ENCODE results near the gene EXOC6B.

EXOC6B gene

DNA sequence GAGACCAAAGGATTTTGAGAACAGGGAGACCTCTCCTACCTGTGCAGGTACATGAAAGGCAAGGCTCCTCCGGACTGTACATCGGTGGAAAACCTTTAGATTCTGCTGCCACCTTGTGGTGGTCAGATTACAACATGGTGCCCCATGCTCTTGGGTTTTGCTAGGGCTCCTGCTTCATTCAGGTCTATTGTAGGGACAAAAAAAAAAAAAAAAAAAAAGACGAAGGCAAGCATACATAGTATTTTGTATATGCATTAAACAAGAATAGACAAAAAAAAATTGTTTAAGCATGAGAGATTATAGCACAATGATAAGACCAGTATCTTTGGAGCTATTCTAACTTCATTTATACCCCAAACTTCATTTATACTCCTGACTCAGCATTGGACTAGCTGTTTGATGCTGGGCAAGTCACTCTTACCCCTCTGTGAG lies 34.0 kb upstream of the EXOC6B start:
- ChIA-PET CTCF (interaction anchor here (0.6 to 1.4 kb wide), 12 partner anchors 8 to 1551 kb away, joined by 3 to 8 read pairs (median 4); no protein-coding TSS in a partner anchor), POLR2A (ENCODE audit: low non-redundant PET) (interaction anchor here (0.7 kb wide), 1 partner anchor 45 kb away, joined by 3 read pairs; no protein-coding TSS in a partner anchor)
- DNase-seq (ENCODE audit: low spot score), result peak; percentile 72
- TF ChIP-seq, protein P1, sequence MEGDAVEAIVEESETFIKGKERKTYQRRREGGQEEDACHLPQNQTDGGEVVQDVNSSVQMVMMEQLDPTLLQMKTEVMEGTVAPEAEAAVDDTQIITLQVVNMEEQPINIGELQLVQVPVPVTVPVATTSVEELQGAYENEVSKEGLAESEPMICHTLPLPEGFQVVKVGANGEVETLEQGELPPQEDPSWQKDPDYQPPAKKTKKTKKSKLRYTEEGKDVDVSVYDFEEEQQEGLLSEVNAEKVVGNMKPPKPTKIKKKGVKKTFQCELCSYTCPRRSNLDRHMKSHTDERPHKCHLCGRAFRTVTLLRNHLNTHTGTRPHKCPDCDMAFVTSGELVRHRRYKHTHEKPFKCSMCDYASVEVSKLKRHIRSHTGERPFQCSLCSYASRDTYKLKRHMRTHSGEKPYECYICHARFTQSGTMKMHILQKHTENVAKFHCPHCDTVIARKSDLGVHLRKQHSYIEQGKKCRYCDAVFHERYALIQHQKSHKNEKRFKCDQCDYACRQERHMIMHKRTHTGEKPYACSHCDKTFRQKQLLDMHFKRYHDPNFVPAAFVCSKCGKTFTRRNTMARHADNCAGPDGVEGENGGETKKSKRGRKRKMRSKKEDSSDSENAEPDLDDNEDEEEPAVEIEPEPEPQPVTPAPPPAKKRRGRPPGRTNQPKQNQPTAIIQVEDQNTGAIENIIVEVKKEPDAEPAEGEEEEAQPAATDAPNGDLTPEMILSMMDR (conservative IDR thresholded peaks at IDR 0.05; ENCODE audit: low read depth), result peak; percentile 68
- H3K27ac ChIP-seq, result no peak overlapping the region

DNA sequence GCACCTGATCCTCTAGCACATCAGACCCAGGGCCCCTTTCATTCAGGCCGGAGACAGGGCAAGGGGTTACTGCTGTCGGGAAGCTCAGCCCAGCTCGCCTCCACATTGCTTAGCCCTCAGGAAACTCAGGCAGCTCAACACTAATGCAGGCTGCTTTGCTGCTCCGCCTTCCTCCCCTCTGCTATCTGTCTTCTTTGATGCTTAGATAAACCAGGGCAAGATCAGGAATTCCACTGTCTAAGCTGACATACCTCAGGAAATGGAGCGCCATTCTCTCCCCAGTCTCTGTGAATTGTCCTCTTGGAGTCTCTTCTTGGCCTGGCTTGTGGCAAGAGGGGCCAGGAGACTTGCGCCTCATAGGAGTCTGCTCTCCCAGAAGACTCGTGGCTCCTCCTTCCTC lies 25.5 kb upstream of the EXOC6B start:
- H3K27ac ChIP-seq, result no peak overlapping the region
- TF ChIP-seq, protein P1 (conservative IDR thresholded peaks at IDR 0.05; ENCODE audit: low read depth), result no peak
- ChIA-PET POLR2A (ENCODE audit: low non-redundant PET) (no interaction called here), CTCF (interaction anchor here (1.0 to 2.0 kb wide), 2 partner anchors 8 to 9 kb away, joined by 3 to 7 read pairs; no protein-coding TSS in a partner anchor)
- DNase-seq (ENCODE audit: low spot score), result no peak

DNA sequence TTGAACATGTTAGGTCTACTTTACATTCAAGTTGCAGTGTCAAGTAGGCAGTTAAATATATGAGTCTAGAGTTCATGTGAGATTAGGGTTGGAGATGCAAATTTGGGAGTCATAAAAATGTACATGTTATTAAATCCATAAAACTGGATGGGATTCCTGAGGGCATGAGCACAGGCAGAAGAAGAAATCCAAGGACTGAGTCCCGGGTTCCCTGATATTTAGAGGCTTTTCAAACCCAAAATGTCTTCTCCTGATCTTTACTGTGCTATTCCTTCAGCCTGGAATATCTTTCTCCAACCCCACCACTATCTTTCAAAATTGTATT lies 23.3 kb upstream of the EXOC6B start:
- DNase-seq (ENCODE audit: low spot score), result no peak
- CTCF ChIA-PET, result no interaction called here
- TF ChIP-seq, protein P1 (conservative IDR thresholded peaks at IDR 0.05; ENCODE audit: low read depth), result no peak
- POLR2A ChIA-PET (ENCODE audit: low non-redundant PET), result no interaction called here
- no peak overlapping the region for H3K27ac ChIP-seq

DNA sequence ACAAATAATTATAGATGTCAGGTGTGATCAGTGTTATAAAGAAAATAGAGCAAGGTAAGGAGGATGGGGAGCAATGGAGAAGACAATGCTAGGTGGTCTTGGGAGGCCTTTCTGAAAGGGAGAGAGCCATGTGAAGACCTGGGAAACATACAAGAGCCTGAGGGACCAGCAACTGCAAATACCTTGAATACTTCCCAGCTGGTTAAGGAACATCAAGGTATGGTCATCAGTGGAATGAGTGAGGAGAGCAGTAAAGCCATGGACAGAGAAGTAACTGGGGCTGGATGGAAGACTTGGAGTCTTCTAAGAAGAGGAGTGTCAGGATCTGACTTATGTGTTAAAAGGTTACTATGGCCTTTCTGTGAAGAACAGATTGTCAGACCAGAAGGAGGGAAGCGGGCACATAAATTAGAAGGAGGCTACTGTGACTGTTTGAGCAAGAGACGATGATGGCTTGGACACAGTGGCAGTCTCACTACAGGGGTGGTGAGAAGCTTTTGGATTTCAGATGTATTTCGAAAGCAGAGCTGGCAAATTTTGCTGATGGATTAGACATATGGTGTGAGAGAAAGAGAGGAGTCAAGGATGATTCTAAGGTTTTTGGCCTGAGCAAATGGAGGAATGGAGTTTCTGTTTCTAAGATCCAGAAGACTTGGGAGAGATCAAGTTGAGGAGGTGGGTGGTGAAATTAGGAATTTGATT lies 22.8 kb upstream of the EXOC6B start:
- TF ChIP-seq, protein P1 (conservative IDR thresholded peaks at IDR 0.05; ENCODE audit: low read depth), result no peak
- ChIA-PET POLR2A (ENCODE audit: low non-redundant PET) (no interaction called here), CTCF (no interaction called here)
- DNase-seq (ENCODE audit: low spot score), result no peak
- H3K27ac ChIP-seq, result no peak overlapping the region

DNA sequence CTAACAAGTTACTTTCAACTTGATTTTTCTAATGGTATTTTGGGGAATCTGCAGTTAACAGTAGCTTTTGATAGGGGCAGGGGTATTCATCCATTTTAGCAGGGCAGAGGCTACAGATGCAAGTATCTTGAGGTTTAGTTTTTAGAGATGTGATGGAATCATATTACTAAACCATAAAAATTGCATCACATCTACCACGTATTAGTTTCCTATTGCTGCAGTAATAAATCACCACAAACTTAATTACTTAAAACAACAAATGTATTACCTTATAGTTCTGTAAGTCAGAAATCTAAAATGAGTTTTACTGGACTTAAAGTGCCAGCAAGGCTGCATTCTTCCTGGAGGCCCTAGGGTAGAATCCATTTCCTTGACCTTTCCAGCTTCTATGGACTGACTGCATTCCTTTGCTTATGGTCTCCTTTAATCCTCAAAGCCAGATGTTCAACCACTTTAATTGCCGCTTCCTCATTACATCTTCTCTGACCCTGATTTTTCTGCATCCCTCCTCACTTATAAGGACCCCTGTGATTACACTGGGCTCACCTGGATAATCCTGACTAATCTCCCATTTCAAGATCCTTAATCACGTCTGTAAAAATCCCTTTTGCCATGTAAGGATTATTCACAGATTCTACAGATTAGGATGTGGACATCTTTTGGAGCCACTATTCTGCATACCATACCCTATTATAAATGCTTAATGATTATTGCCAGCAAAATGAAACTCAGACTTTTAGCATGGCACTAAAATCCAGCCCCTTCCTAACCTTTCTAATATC lies 21.9 kb upstream of the EXOC6B start:
- no peak for DNase-seq (ENCODE audit: low spot score)
- H3K27ac ChIP-seq, result no peak overlapping the region
- ChIA-PET CTCF (no interaction called here), POLR2A (ENCODE audit: low non-redundant PET) (no interaction called here)
- TF ChIP-seq, protein P1 (conservative IDR thresholded peaks at IDR 0.05; ENCODE audit: low read depth), result no peak

DNA sequence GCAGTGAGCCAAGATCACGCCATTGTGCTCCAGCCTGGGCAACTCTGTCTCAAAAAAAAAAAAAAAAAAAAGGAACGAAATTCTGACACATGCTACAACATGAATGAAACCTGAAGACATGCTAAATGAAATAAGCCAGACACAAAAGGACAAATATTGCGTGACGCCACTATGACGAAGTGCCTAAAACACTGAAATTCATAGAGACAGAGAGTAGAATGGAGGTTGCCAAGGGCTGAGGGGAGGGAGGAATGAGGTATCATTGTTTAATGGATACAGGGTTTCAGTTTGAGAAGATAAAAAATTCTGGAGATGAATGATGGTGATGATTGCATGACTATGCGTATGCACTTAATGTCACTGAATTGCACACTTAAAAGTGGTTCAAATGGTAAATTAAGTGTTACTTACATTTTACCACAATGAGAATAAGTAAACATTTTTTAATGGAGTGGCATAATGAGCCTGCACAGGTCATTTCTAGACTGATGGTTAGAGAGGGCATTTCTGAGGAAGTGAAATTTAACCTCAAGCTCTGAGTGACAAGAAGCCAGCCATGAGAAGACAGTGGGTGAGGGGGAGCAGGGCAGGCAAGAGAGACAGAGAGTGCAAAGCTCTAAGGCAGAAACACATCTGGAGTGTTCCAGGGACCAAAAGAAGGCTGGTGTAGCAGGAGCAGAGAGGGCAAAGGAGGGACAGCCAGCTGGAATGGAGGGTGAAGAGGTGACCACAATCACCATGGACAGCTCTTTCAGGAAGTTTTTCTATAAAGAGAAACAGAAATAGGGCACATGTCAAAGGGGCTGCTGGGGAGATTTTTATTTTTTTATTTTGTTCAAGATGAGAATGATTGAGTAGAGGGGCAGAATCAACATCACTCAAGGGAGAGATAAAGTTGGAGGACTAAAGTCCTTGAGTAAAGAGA lies 20.6 kb upstream of the EXOC6B start:
- no peak for DNase-seq (ENCODE audit: low spot score)
- ChIA-PET CTCF (no interaction called here), POLR2A (ENCODE audit: low non-redundant PET) (no interaction called here)
- no peak overlapping the region for H3K27ac ChIP-seq
- TF ChIP-seq, protein P1 (conservative IDR thresholded peaks at IDR 0.05; ENCODE audit: low read depth), result no peak
